ENCODE results near the gene PNMA8C. TPM values are rescaled to one million over a fixed set of nuclear protein-coding genes. Genes with fewer than 3 reads are reported as not detected.
"Not testable (repeated sequence)": the region's sequence is repeated elsewhere in the genome, so short reads cannot be mapped to it uniquely, and the experiment has no call there.

The PNMA8C gene
- polyA plus RNA-seq, 1 donor = 0.70 TPM

- DNase-seq = no peak
Measured at GRCh38 chr19:46411925-46412649, 16.6 kb downstream of the PNMA8C start.

- no peak for DNase-seq
Measured at GRCh38 chr19:46411088-46411924, 17.4 kb downstream of the PNMA8C start.

- DNase-seq = no peak
Measured at GRCh38 chr19:46410205-46411087, 18.3 kb downstream of the PNMA8C start.

GRCh38 chr19:46409191-46409590 lies 19.5 kb downstream of the PNMA8C start:
- no peak for DNase-seq

GRCh38 chr19:46408664-46409039 lies 20.1 kb downstream of the PNMA8C start:
- no peak for DNase-seq

- no peak for DNase-seq
Measured at GRCh38 chr19:46407856-46408663, 20.7 kb downstream of the PNMA8C start.

GRCh38 chr19:46406976-46407375 lies 21.8 kb downstream of the PNMA8C start:
- no peak for DNase-seq

GRCh38 chr19:46404753-46405468 lies 23.8 kb downstream of the PNMA8C start:
- DNase-seq = no peak

- no peak for DNase-seq
Measured at GRCh38 chr19:46404055-46404752, 24.5 kb downstream of the PNMA8C start.

GRCh38 chr19:46402725-46403124 lies 26.0 kb downstream of the PNMA8C start:
- no peak for DNase-seq

GRCh38 chr19:46397801-46398479 lies 30.8 kb downstream of the PNMA8C start:
- not testable (repeated sequence) for DNase-seq

GRCh38 chr19:46394402-46394797 lies 34.3 kb downstream of the PNMA8C start:
- no peak for DNase-seq

- DNase-seq = no peak
Measured at GRCh38 chr19:46393456-46394401, 35.0 kb downstream of the PNMA8C start.

GRCh38 chr19:46392837-46393236 lies 35.9 kb downstream of the PNMA8C start:
- DNase-seq = no peak

- no peak for DNase-seq
Measured at GRCh38 chr19:46392252-46392801, 36.4 kb downstream of the PNMA8C start.

- DNase-seq = no peak
Measured at GRCh38 chr19:46391296-46392251, 37.2 kb downstream of the PNMA8C start.

GRCh38 chr19:46390866-46391265 lies 37.9 kb downstream of the PNMA8C start:
- no peak for DNase-seq

Data from left kidney (tissue), 2 donors.